ENCODE results near the gene PAFAH1B1. TPM values are rescaled to one million over a fixed set of nuclear protein-coding genes. Genes with fewer than 3 reads are reported as not detected.
A peak's percentile ranks its signal among the peaks of the same experiment; 100 is the strongest.
"Not testable (repeated sequence)": the region's sequence is repeated elsewhere in the genome, so short reads cannot be mapped to it uniquely, and the experiment has no call there.

Gene PAFAH1B1
- total RNA-seq (100 to 1,000 TPM; 112 to 156 (median 140) TPM), polyA plus RNA-seq (10 to 100 TPM; 15.8 to 16.8 TPM), total RNA-seq (185 reads per million, percentile 92 among the genes with 10 or more reads in this experiment)

- Histone ChIP-seq H3K27ac (ENCODE audit: low read depth, low read length) (peak within 1 kb of the TSS; percentile 90), H3K27me3 (ENCODE audit: control insufficient read depth in 2 of 2, insufficient read depth in 2 of 2, low read length in 2 of 2) (no peaks in the 10 kb centered on the region), H3K36me3 (ENCODE audit: control insufficient read depth in 2 of 3, insufficient read depth in 3 of 3, low read length in 3 of 3) (peaks cover 0 to 11% (median 0%) of the 10 kb centered on the region in 3 experiments), H3K4me1 (ENCODE audit: control insufficient read depth in 2 of 2, insufficient read depth in 2 of 2, low read length in 2 of 2) (peaks cover 23 to 31% of the 10 kb centered on the region in 2 donors), H3K9me3 (ENCODE audit: control insufficient read depth in 2 of 3, low read length in 3 of 3) (no peaks in the 10 kb centered on the region), H3K4me3 (ENCODE audit: low read length) (peak within 1 kb of the TSS; percentile 69)
- Mint-ChIP-seq H3K27ac (peak within 1 kb of the TSS; percentile 85 to 96 (median 92)), H3K36me3 (peaks cover 0 to 5% (median 0%) of the 10 kb centered on the region in 5 donors), H3K4me3 (peak within 1 kb of the TSS; percentile 87 to 97 (median 92)), H3K27me3 (peaks cover 0 to 6% (median 0%) of the 10 kb centered on the region in 5 donors), H3K9me3 (no peaks in the 10 kb centered on the region), H3K4me1 (peaks cover 20 to 38% (median 28%) of the 10 kb centered on the region in 7 donors)
- intact Hi-C loops (cut with micrococcal nuclease), result loop anchor here (1.0 to 10.0 kb wide), 9 partner anchors 34 to 1369 kb away; partner anchors contain the start of genes CLUH (in 2 of the 2), METTL16 (in 2 of the 2), ATP2A3 (in 1 of the 2) and CTNS (in 1 of the 2)
- ATAC-seq (peak; percentile 90), DNase-seq (peak; percentile 94 to 99 (median 97))
- ChIA-PET CTCF (interaction anchor here (0.7 to 1.2 kb wide), 4 partner anchors 45 to 297 kb away, joined by 3 to 7 read pairs (median 4); no protein-coding TSS in a partner anchor), POLR2A (interaction anchor here (0.5 to 1.7 kb wide), 8 partner anchors 12 to 446 kb away, joined by 3 to 10 read pairs (median 4); partner anchors contain the start of gene METTL16)
Measured at GRCh38 chr17:2592971-2593820, at the start of gene PAFAH1B1. Gene PAFAH1B1, plus strand, starts transcription at chr17:2593654. Its CDS starts 44,635 bp downstream, at chr17:2638289.

GRCh38 chr17:2545393-2545792 lies 48.1 kb upstream of the PAFAH1B1 start:
- peaks cover 0 to 5% (median 0%) of the 10 kb centered on the region in 5 donors for H3K27me3 Mint-ChIP-seq
- no peak for DNase-seq
- intact Hi-C loops (cut with micrococcal nuclease), result no loop called here
- no peaks in the 10 kb centered on the region for H3K4me1 Mint-ChIP-seq
- no peak overlapping the region for H3K27ac Mint-ChIP-seq
- Histone ChIP-seq H3K4me1 (ENCODE audit: control insufficient read depth in 2 of 2, insufficient read depth in 2 of 2, low read length in 2 of 2) (no peaks in the 10 kb centered on the region), H3K9me3 (ENCODE audit: control insufficient read depth in 2 of 3, low read length in 3 of 3) (no peaks in the 10 kb centered on the region), H3K27ac (ENCODE audit: low read depth, low read length) (no peak overlapping the region), H3K4me3 (ENCODE audit: low read length) (no peak overlapping the region), H3K36me3 (ENCODE audit: control insufficient read depth in 2 of 3, insufficient read depth in 3 of 3, low read length in 3 of 3) (no peaks in the 10 kb centered on the region), H3K27me3 (ENCODE audit: control insufficient read depth in 2 of 2, insufficient read depth in 2 of 2, low read length in 2 of 2) (no peaks in the 10 kb centered on the region)
- ChIA-PET CTCF (no interaction called here), POLR2A (no interaction called here)
- H3K4me3 Mint-ChIP-seq, result no peak overlapping the region
- no peak for ATAC-seq
- H3K36me3 Mint-ChIP-seq, result no peaks in the 10 kb centered on the region
- H3K9me3 Mint-ChIP-seq, result no peaks in the 10 kb centered on the region

GRCh38 chr17:2547176-2547575 lies 46.3 kb upstream of the PAFAH1B1 start:
- Histone ChIP-seq H3K36me3 (ENCODE audit: control insufficient read depth in 2 of 3, insufficient read depth in 3 of 3, low read length in 3 of 3) (no peaks in the 10 kb centered on the region), H3K9me3 (ENCODE audit: control insufficient read depth in 2 of 3, low read length in 3 of 3) (no peaks in the 10 kb centered on the region), H3K4me1 (ENCODE audit: control insufficient read depth in 2 of 2, insufficient read depth in 2 of 2, low read length in 2 of 2) (no peaks in the 10 kb centered on the region), H3K4me3 (ENCODE audit: low read length) (no peak overlapping the region), H3K27me3 (ENCODE audit: control insufficient read depth in 2 of 2, insufficient read depth in 2 of 2, low read length in 2 of 2) (no peaks in the 10 kb centered on the region), H3K27ac (ENCODE audit: low read depth, low read length) (no peak overlapping the region)
- Mint-ChIP-seq H3K4me1 (peaks cover 0 to 6% (median 0%) of the 10 kb centered on the region in 7 donors), H3K36me3 (no peaks in the 10 kb centered on the region), H3K4me3 (no peak overlapping the region), H3K9me3 (no peaks in the 10 kb centered on the region), H3K27me3 (peaks cover 0 to 5% (median 5%) of the 10 kb centered on the region in 5 donors), H3K27ac (no peak overlapping the region)
- intact Hi-C loops (cut with micrococcal nuclease), result no loop called here
- no peak for DNase-seq
- ATAC-seq, result no peak
- POLR2A ChIA-PET, result no interaction called here
- CTCF ChIA-PET, result no interaction called here

GRCh38 chr17:2548026-2548425 lies 45.4 kb upstream of the PAFAH1B1 start:
- H3K4me3 Mint-ChIP-seq; H3K9me3 Mint-ChIP-seq; H3K27ac ChIP-seq (ENCODE audit: low read depth, low read length); H3K4me1 ChIP-seq (ENCODE audit: control insufficient read depth in 2 of 2, insufficient read depth in 2 of 2, low read length in 2 of 2); H3K9me3 ChIP-seq (ENCODE audit: control insufficient read depth in 2 of 3, low read length in 3 of 3); H3K27ac Mint-ChIP-seq; POLR2A ChIA-PET; H3K4me3 ChIP-seq (ENCODE audit: low read length); H3K27me3 Mint-ChIP-seq; H3K4me1 Mint-ChIP-seq; ATAC-seq; H3K36me3 ChIP-seq (ENCODE audit: control insufficient read depth in 2 of 3, insufficient read depth in 3 of 3, low read length in 3 of 3); DNase-seq; intact Hi-C loops (cut with micrococcal nuclease); H3K36me3 Mint-ChIP-seq; H3K27me3 ChIP-seq (ENCODE audit: control insufficient read depth in 2 of 2, insufficient read depth in 2 of 2, low read length in 2 of 2): not testable (repeated sequence)
- CTCF ChIA-PET, result interaction anchor here (0.6 kb wide), 1 partner anchor 8 kb away, joined by 4 read pairs; no protein-coding TSS in a partner anchor

GRCh38 chr17:2549392-2550211 lies 43.9 kb upstream of the PAFAH1B1 start:
- ATAC-seq, result no peak
- ChIA-PET CTCF (no interaction called here), POLR2A (no interaction called here)
- peaks cover 0 to 7% (median 5%) of the 10 kb centered on the region in 5 donors for H3K27me3 Mint-ChIP-seq
- no peaks in the 10 kb centered on the region for H3K36me3 Mint-ChIP-seq
- Histone ChIP-seq H3K9me3 (ENCODE audit: control insufficient read depth in 2 of 3, low read length in 3 of 3) (no peaks in the 10 kb centered on the region), H3K4me1 (ENCODE audit: control insufficient read depth in 2 of 2, insufficient read depth in 2 of 2, low read length in 2 of 2) (no peaks in the 10 kb centered on the region), H3K27ac (ENCODE audit: low read depth, low read length) (no peak overlapping the region), H3K27me3 (ENCODE audit: control insufficient read depth in 2 of 2, insufficient read depth in 2 of 2, low read length in 2 of 2) (no peaks in the 10 kb centered on the region), H3K36me3 (ENCODE audit: control insufficient read depth in 2 of 3, insufficient read depth in 3 of 3, low read length in 3 of 3) (no peaks in the 10 kb centered on the region), H3K4me3 (ENCODE audit: low read length) (no peak overlapping the region)
- peaks cover 0 to 2% (median 0%) of the 10 kb centered on the region in 11 donors for H3K9me3 Mint-ChIP-seq
- DNase-seq, result no peak
- H3K27ac Mint-ChIP-seq, result no peak overlapping the region
- no peak overlapping the region for H3K4me3 Mint-ChIP-seq
- intact Hi-C loops (cut with micrococcal nuclease), result no loop called here
- H3K4me1 Mint-ChIP-seq, result peaks cover 0 to 6% (median 0%) of the 10 kb centered on the region in 7 donors

- ATAC-seq (no peak), DNase-seq (no peak)
- Histone ChIP-seq H3K9me3 (ENCODE audit: control insufficient read depth in 2 of 3, low read length in 3 of 3) (no peaks in the 10 kb centered on the region), H3K4me3 (ENCODE audit: low read length) (no peak overlapping the region), H3K27me3 (ENCODE audit: control insufficient read depth in 2 of 2, insufficient read depth in 2 of 2, low read length in 2 of 2) (no peaks in the 10 kb centered on the region), H3K27ac (ENCODE audit: low read depth, low read length) (no peak overlapping the region), H3K36me3 (ENCODE audit: control insufficient read depth in 2 of 3, insufficient read depth in 3 of 3, low read length in 3 of 3) (no peaks in the 10 kb centered on the region), H3K4me1 (ENCODE audit: control insufficient read depth in 2 of 2, insufficient read depth in 2 of 2, low read length in 2 of 2) (no peaks in the 10 kb centered on the region)
- H3K36me3 Mint-ChIP-seq, result no peaks in the 10 kb centered on the region
- H3K27me3 Mint-ChIP-seq, result peaks cover 0 to 7% (median 0%) of the 10 kb centered on the region in 5 donors
- ChIA-PET POLR2A (no interaction called here), CTCF (no interaction called here)
- H3K27ac Mint-ChIP-seq, result peak overlapping the region in 1 of 9 donors; percentile 67
- peaks cover 0 to 6% (median 0%) of the 10 kb centered on the region in 7 donors for H3K4me1 Mint-ChIP-seq
- intact Hi-C loops (cut with micrococcal nuclease), result no loop called here
- H3K4me3 Mint-ChIP-seq, result peak overlapping the region in 1 of 10 donors; percentile 43
- H3K9me3 Mint-ChIP-seq, result peaks cover 0 to 2% (median 0%) of the 10 kb centered on the region in 11 donors
Measured at GRCh38 chr17:2551493-2551892, 42.0 kb upstream of the PAFAH1B1 start.
